ENCODE data around the gene NUP62CL.

DNA sequence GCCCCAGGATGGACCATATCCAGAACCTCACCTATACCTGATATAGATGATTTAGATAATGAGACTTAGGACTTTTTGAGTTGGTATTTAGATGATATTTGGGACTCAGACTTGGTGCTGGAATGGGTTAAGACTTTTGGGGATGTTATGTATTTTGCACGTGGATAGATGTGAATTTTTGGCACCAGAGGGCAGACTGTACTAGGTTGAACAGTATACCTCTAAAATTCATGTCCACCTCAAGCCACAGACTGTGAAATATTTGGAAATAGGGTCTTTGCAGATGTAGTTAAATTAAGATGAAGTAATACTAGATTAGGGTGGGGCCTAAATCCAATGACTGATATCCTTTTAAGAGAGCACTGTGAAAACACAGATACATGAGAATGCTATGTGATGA, 103.3 kb downstream of the NUP62CL start:
- TF ChIP-seq, protein P1, sequence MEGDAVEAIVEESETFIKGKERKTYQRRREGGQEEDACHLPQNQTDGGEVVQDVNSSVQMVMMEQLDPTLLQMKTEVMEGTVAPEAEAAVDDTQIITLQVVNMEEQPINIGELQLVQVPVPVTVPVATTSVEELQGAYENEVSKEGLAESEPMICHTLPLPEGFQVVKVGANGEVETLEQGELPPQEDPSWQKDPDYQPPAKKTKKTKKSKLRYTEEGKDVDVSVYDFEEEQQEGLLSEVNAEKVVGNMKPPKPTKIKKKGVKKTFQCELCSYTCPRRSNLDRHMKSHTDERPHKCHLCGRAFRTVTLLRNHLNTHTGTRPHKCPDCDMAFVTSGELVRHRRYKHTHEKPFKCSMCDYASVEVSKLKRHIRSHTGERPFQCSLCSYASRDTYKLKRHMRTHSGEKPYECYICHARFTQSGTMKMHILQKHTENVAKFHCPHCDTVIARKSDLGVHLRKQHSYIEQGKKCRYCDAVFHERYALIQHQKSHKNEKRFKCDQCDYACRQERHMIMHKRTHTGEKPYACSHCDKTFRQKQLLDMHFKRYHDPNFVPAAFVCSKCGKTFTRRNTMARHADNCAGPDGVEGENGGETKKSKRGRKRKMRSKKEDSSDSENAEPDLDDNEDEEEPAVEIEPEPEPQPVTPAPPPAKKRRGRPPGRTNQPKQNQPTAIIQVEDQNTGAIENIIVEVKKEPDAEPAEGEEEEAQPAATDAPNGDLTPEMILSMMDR (conservative IDR thresholded peaks at IDR 0.05; ENCODE audit: low read length): peak; percentile 30; the same call in 1 of the 2 replicates
- no peak for TF ChIP-seq EZH2phosphoT487 (IDR thresholded peaks at IDR 0.05; ENCODE audit: borderline replicate concordance, low read depth, low read length)
